Omental fat pad (tissue), 4 donors: ENCODE results near the gene ACRBP. TPM values are rescaled to one million over a fixed set of nuclear protein-coding genes. Genes with fewer than 3 reads are reported as not detected.
A peak's percentile ranks its signal among the peaks of the same experiment; 100 is the strongest.

ENCODE experiments used
- ATAC-seq: fragments of 150-250 bp; one replicate; pipeline ENCODE4 v1.9.1; 2016; ENCODE audit warnings: mild to moderate bottlenecking, moderate library complexity; ENCODE audit not compliant: low FRiP score
- DNase-seq: peaks from one replicate; pipeline ENCODE4 v3.0.0-alpha.2; 2019; ENCODE audit warnings: low spot score
- CTCF ChIP-seq, 3 donors: fragments of 450-650 bp; IDR thresholded peaks; one replicate each; pipeline ENCODE4 v1.5.1; 2016 to 2017; ENCODE audit warnings: antibody characterized with exemption in 3 of 3, mild to moderate bottlenecking in 3 of 3, moderate library complexity in 2 of 3
- total RNA-seq, 4 donors: library from RNA; depleted of rRNA; stranded (reverse); fragments of >200 nt; gene quantifications; one replicate each; pipeline ENCODE4 v1.1.0, GENCODE V29; 2016

The ACRBP gene
- total RNA-seq, result 1 to 10 TPM; 1.9 to 3.8 (median 3.2) TPM

GRCh38 chr12:6647083-6647604 lies at the start of gene ACRBP:
Gene ACRBP (minus strand): TSS chr12:6647432. CDS start chr12:6647366, 66 bp downstream.
- TF ChIP-seq CTCF (IDR thresholded peaks at IDR 0.05), result no peak
- ATAC-seq, result peak; percentile 88
- DNase-seq, result peak; percentile 46

GRCh38 chr12:6695313-6696045 lies 48.2 kb upstream of the ACRBP start:
- no peak for TF ChIP-seq CTCF (IDR thresholded peaks at IDR 0.05)
- ATAC-seq (no peak), DNase-seq (no peak)

- no peak for TF ChIP-seq CTCF (IDR thresholded peaks at IDR 0.05)
- no peak for ATAC-seq
- no peak for DNase-seq
These were observed 47.5 kb upstream of the ACRBP start for GRCh38 chr12:6694701-6695100.

- no peak for DNase-seq
- no peak for TF ChIP-seq CTCF (IDR thresholded peaks at IDR 0.05)
- no peak for ATAC-seq
These were observed 46.7 kb upstream of the ACRBP start for GRCh38 chr12:6693832-6694355.

- ATAC-seq (no peak), DNase-seq (no peak)
- no peak for TF ChIP-seq CTCF (IDR thresholded peaks at IDR 0.05)
These were observed 45.7 kb upstream of the ACRBP start for GRCh38 chr12:6692888-6693287.

GRCh38 chr12:6691473-6691872 lies 44.2 kb upstream of the ACRBP start:
- no peak for DNase-seq
- no peak for TF ChIP-seq CTCF (IDR thresholded peaks at IDR 0.05)
- ATAC-seq, result no peak
